Measurements from ENCODE around the gene MCM10. TPM values are rescaled to one million over a fixed set of nuclear protein-coding genes. Genes with fewer than 3 reads are reported as not detected.
"Not testable (repeated sequence)": the region's sequence is repeated elsewhere in the genome, so short reads cannot be mapped to it uniquely, and the experiment has no call there.

The MCM10 gene
- total RNA-seq, 1 experiment from 2014 or later = 14.3 TPM

DNA sequence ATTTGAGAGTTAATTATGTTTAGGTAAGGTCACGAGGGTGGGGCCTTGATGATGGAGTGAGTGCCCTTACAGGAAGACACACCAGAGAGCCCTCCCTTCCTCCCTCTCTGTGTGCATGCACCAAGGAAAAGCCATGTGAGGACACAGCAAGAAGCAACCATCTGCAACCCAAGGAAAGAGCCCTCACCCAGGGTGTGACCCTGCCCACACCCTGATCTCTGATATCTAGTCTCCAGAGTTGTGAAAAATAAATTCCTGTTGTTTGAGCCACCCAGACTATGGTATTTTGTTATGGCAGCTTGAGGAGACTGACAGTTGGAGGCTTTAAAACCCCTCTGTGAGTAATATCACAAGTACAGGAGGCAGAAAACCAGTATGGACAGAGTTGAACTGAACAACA lies 15.0 kb upstream of the MCM10 start:
- BruUV-seq (replicated peaks) = no TSS peak
- H3K9ac ChIP-seq (ENCODE audit: low read length) = no peak overlapping the region
- H3K4me2 ChIP-seq (ENCODE audit: low read length) = no peak overlapping the region
- TF ChIP-seq EZH2phosphoT487 (IDR thresholded peaks at IDR 0.05; ENCODE audit: borderline replicate concordance, low read length) (no peak), CTCF (conservative IDR thresholded peaks at IDR 0.05; ENCODE audit: low read depth, low read length) (no peak), EZH2 (IDR thresholded peaks at IDR 0.05; ENCODE audit: low read length, unreplicated experiment) (no peak)
- ATAC-seq (no peak), DNase-seq (no peak)
- H3K36me3 ChIP-seq (ENCODE audit: low read depth, low read length) = no peaks in the 10 kb centered on the region
- no peak overlapping the region for H3K4me3 ChIP-seq (ENCODE audit: low read length)
- no peaks in the 10 kb centered on the region for H3K9me2 ChIP-seq (replicated peaks; ENCODE audit: low read length)
- no peaks in the 10 kb centered on the region for H3K9me3 ChIP-seq (ENCODE audit: low read length)
- H3K79me2 ChIP-seq (ENCODE audit: low read length) = no peaks in the 10 kb centered on the region
- H3F3A ChIP-seq (ENCODE audit: low read length, unreplicated experiment) = no peaks in the 10 kb centered on the region
- CTCF ChIA-PET = no interaction called here
- no peak overlapping the region for H2AFZ ChIP-seq (ENCODE audit: low read length)
- peaks cover 3% of the 10 kb centered on the region; the same call in 1 of the 2 replicates for H3K4me1 ChIP-seq (ENCODE audit: insufficient read depth, low read length)
- intact Hi-C loops (cut with micrococcal nuclease) = no loop called here
- POLR2A ChIA-PET (ENCODE audit: unreplicated experiment) = no interaction called here
- no peaks in the 10 kb centered on the region for H3K27me3 ChIP-seq (ENCODE audit: low read length)
- H3K27ac ChIP-seq (ENCODE audit: low read length) = no peak overlapping the region
- no peaks in the 10 kb centered on the region for H4K20me1 ChIP-seq (ENCODE audit: low read length)

DNA sequence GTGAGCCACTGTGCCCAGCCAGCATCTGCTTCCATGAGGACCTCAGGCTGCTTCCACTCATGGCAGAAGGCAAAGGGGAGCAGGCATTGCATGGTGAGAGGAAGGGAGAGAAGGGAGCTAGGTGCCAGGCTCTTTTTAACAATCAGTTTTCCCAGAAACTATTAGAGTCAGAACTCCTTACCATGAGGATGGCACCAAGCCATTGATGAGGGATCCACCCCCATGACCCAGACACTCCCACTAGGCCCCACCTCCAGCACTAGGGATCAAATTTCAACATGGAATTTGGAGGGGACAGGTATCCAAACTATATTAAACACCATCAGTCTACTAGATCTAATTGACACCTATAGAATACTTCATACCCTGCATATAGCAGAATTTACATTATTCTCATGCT lies 14.2 kb upstream of the MCM10 start:
- no peaks in the 10 kb centered on the region for H3K9me2 ChIP-seq (replicated peaks; ENCODE audit: low read length)
- H3K36me3 ChIP-seq (ENCODE audit: low read depth, low read length) = no peaks in the 10 kb centered on the region
- no peaks in the 10 kb centered on the region for H3K27me3 ChIP-seq (ENCODE audit: low read length)
- ATAC-seq (no peak), DNase-seq (no peak)
- peaks cover 3% of the 10 kb centered on the region; the same call in 1 of the 2 replicates for H3K4me1 ChIP-seq (ENCODE audit: insufficient read depth, low read length)
- POLR2A ChIA-PET (ENCODE audit: unreplicated experiment) = no interaction called here
- no peak overlapping the region for H3K27ac ChIP-seq (ENCODE audit: low read length)
- no peaks in the 10 kb centered on the region for H3K79me2 ChIP-seq (ENCODE audit: low read length)
- no peak overlapping the region for H3K4me3 ChIP-seq (ENCODE audit: low read length)
- H2AFZ ChIP-seq (ENCODE audit: low read length) = no peak overlapping the region
- H3F3A ChIP-seq (ENCODE audit: low read length, unreplicated experiment) = no peaks in the 10 kb centered on the region
- no peak overlapping the region for H3K4me2 ChIP-seq (ENCODE audit: low read length)
- H3K9me3 ChIP-seq (ENCODE audit: low read length) = no peaks in the 10 kb centered on the region
- no peak overlapping the region for H3K9ac ChIP-seq (ENCODE audit: low read length)
- TF ChIP-seq CTCF (conservative IDR thresholded peaks at IDR 0.05; ENCODE audit: low read depth, low read length) = no peak
- TF ChIP-seq EZH2 (IDR thresholded peaks at IDR 0.05; ENCODE audit: low read length, unreplicated experiment) = no peak
- TF ChIP-seq EZH2phosphoT487 (IDR thresholded peaks at IDR 0.05; ENCODE audit: borderline replicate concordance, low read length) = no peak
- intact Hi-C loops (cut with micrococcal nuclease) = no loop called here
- BruUV-seq (replicated peaks) = no TSS peak
- CTCF ChIA-PET = no interaction called here
- H4K20me1 ChIP-seq (ENCODE audit: low read length) = no peaks in the 10 kb centered on the region

DNA sequence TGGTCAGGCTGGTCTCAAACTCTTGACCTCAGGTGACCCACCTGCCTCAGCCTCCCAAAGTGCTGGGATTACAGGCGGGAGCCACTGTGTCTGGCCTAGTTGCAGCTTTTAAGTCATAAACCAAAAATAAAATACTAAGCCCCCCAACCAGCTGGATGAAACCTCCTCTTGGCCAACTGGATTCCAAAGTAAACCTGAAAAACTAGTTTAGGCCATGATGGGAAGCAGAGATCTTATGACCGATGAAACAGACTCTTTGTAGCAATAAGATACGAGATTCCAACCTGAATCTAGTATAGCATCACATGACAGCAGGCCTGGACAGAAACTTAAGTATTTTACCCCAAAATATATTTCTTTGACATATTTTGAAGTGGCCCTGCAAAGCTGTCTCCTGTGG lies 9.1 kb upstream of the MCM10 start:
- Histone ChIP-seq H3K9me3 (ENCODE audit: low read length) (no peaks in the 10 kb centered on the region), H3F3A (ENCODE audit: low read length, unreplicated experiment) (no peaks in the 10 kb centered on the region), H3K4me3 (ENCODE audit: low read length) (no peak overlapping the region), H3K9ac (ENCODE audit: low read length) (no peak overlapping the region), H3K27me3 (ENCODE audit: low read length) (no peaks in the 10 kb centered on the region), H3K9me2 (replicated peaks; ENCODE audit: low read length) (no peaks in the 10 kb centered on the region), H3K79me2 (ENCODE audit: low read length) (no peaks in the 10 kb centered on the region), H3K36me3 (ENCODE audit: low read depth, low read length) (no peaks in the 10 kb centered on the region), H2AFZ (ENCODE audit: low read length) (no peak overlapping the region), H4K20me1 (ENCODE audit: low read length) (no peaks in the 10 kb centered on the region), H3K27ac (ENCODE audit: low read length) (no peak overlapping the region), H3K4me1 (ENCODE audit: insufficient read depth, low read length) (peaks cover 3% of the 10 kb centered on the region; the same call in 1 of the 2 replicates), H3K4me2 (ENCODE audit: low read length) (no peak overlapping the region)
- intact Hi-C loops (cut with micrococcal nuclease) = no loop called here
- no peak for ATAC-seq
- DNase-seq = peak; percentile 1
- POLR2A ChIA-PET (ENCODE audit: unreplicated experiment) = interaction anchor here (0.6 kb wide), 1 partner anchor 8 kb away, joined by 3 read pairs; no protein-coding TSS in a partner anchor
- CTCF ChIA-PET = no interaction called here
- no TSS peak for BruUV-seq (replicated peaks)
- TF ChIP-seq EZH2phosphoT487 (IDR thresholded peaks at IDR 0.05; ENCODE audit: borderline replicate concordance, low read length) (no peak), EZH2 (IDR thresholded peaks at IDR 0.05; ENCODE audit: low read length, unreplicated experiment) (no peak), CTCF (conservative IDR thresholded peaks at IDR 0.05; ENCODE audit: low read depth, low read length) (no peak)

DNA sequence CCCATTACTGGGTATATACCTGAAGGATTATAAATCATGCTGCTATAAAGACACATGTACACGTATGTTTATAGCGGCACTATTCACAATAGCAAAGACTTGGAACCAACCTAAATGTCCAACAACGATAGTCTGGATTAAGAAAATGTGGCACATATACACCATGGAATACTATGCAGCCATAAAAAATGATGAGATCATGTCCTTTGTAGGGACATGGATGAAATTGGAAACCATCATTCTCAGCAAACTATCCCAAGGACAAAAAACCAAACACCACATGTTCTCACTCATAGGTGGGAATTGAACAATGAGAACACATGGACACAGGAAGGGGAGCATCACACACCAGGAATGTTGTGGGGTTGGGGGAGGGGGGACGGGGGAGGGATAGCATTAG lies 5.5 kb upstream of the MCM10 start:
- H3K9me2 ChIP-seq (replicated peaks; ENCODE audit: low read length); H4K20me1 ChIP-seq (ENCODE audit: low read length); BruUV-seq (replicated peaks); H3K4me2 ChIP-seq (ENCODE audit: low read length); DNase-seq; H3K27ac ChIP-seq (ENCODE audit: low read length); POLR2A ChIA-PET (ENCODE audit: unreplicated experiment); intact Hi-C loops (cut with micrococcal nuclease); H3F3A ChIP-seq (ENCODE audit: low read length, unreplicated experiment); H3K27me3 ChIP-seq (ENCODE audit: low read length); H3K36me3 ChIP-seq (ENCODE audit: low read depth, low read length); H3K79me2 ChIP-seq (ENCODE audit: low read length); H3K4me1 ChIP-seq (ENCODE audit: insufficient read depth, low read length); ATAC-seq; CTCF ChIA-PET; H2AFZ ChIP-seq (ENCODE audit: low read length); H3K9ac ChIP-seq (ENCODE audit: low read length); H3K4me3 ChIP-seq (ENCODE audit: low read length); H3K9me3 ChIP-seq (ENCODE audit: low read length): not testable (repeated sequence)

Measured in PC-3 (cell line).